NCI-H1048 (cell line): ENCODE measurements around the gene TMEM255B.
"Not testable (repeated sequence)": the region's sequence is repeated elsewhere in the genome, so short reads cannot be mapped to it uniquely, and the experiment has no call there.

Experiments
- DNase-seq: peaks from one replicate; lab custom pipeline; 2025; lab: John Stamatoyannopoulos, UW

Gene TMEM255B

GRCh38 chr13:113749507-113749906 lies 9.5 kb upstream of the TMEM255B start:
- no peak for DNase-seq

DNA sequence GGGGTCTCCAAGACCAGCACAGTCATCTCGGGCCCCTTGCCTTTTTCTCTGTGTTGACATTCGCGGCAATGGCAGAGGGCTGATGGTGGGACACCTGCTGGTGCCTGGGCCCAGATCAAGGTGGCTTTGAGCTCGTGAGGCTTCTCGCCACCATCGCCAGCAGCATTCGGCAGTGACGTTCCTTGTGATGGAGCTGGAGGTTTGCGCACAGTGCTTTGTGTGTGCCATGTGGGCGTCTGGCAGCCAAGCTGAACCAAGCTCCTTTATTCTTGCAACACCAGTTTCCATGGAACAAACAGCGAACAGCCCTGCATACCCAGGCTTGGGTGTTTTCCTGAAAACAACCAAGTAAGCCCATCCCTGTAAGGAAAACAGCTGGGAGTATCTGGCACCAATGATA lies 9.1 kb upstream of the TMEM255B start:
- DNase-seq: no peak

GRCh38 chr13:113750554-113751399 lies 8.2 kb upstream of the TMEM255B start:
- no peak for DNase-seq

DNA sequence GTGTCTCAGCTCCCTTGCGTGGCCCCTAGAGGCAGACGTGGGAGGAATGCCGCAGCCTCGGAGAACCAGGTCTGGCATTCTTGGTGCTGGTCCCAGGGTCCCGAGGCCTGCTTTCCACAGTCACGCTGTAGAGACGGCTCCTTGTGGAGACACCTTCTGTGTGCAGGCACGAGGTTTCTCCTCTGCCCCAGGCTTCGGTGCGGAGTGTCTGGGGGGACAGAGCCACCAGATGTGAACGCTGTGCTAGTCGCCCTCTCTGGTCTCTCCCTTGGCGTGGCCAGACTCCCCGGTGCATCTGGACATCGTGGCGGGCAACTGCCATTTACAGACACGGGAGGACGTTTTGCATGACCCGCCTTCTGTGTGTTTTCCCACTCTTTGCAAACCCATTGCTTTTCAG lies 7.5 kb upstream of the TMEM255B start:
- no peak for DNase-seq

DNA sequence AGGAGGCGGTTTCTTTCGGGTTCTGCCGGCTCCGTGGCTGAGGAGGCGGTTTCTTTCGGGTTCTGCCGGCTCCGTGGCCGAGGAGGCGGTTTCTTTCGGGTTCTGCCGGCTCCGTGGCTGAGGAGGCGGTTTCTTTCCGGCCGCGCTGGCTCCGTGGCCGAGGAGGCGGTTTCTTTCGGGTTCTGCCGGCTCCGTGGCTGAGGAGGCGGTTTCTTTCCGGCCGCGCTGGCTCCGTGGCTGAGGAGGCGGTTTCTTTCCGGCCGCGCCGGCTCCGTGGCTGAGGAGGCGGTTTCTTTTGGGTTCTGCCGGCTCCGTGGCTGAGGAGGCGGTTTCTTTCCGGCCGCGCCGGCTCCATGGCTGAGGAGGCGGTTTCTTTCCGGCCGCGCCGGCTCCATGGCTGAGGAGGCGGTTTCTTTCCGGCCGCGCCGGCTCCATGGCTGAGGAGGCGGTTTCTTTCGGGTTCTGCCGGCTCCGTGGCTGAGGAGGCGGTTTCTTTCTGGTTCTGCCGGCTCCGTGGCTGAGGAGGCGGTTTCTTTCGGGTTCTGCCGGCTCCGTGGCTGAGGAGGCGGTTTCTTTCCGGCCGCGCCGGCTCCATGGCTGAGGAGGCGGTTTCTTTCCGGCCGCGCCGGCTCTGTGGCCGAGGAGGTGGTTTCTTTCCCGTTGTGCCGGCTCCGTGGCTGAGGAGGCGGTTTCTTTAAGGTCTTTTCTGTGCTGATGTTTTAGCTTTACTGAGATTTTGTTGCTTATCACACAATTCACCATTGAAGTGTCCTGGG lies 6.6 kb upstream of the TMEM255B start:
- not testable (repeated sequence) for DNase-seq

DNA sequence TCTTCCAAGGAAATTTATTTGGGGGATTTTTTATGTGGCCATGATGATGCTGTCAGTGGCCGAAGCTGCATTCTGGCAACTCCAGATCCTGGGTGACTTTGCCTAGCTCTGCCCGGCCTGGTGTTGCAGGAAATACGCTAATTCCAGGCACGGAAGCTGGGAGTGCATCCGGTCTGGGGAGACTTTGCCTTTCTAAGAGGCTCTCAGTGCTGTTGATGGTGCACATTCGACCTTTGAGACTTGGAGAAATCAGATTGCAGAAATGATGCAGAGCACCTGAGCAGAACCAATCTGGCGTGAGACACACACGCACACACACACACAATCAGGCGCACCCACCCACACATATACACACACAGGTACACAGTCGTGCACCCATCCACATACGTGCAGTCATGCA lies 5.9 kb upstream of the TMEM255B start:
- DNase-seq: no peak

DNA sequence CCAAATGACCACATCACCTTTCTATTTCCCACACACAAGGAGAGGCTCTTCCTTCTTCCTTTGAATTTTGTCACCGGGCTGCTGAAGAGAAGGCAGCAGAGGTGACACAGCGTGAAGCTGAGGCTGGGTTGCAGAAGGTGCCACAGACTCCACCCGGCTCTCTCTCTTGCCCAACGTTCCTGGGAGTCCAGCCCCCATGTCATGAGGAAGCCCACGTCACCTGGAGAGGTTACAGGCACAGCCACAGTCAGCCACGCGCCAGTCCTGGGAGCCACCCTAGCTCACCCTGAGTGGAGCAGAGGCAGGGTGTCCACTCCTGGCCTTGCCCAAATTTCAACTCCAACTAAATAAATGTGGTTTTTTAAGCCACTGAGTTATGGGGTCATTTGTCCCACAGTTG lies 4.8 kb upstream of the TMEM255B start:
- no peak for DNase-seq

DNA sequence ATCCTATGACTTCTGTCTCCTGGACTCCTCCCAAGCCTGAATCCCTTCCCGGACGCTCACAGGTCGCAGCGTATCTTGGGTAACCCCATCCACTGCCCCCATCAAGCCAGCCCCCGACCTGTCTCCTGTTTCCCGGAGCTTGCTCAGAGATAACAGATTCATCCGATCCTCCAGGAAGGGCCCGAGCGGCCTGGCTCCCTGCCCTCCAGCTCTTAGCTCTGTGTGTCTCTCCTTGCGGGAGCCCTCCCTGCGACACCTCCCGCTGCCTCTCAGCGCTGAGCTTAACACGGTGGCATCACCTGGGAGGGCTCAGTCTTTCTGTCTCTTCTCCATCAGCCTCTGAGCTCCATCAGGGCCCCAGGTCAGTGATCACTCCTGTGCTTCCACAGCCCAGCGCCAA lies 4.3 kb upstream of the TMEM255B start:
- no peak for DNase-seq

- DNase-seq: no peak
Measured at GRCh38 chr13:113756441-113757097, 2.5 kb upstream of the TMEM255B start.

GRCh38 chr13:113759525-113760137 lies 605 bp downstream of the TMEM255B start:
- no peak for DNase-seq

DNA sequence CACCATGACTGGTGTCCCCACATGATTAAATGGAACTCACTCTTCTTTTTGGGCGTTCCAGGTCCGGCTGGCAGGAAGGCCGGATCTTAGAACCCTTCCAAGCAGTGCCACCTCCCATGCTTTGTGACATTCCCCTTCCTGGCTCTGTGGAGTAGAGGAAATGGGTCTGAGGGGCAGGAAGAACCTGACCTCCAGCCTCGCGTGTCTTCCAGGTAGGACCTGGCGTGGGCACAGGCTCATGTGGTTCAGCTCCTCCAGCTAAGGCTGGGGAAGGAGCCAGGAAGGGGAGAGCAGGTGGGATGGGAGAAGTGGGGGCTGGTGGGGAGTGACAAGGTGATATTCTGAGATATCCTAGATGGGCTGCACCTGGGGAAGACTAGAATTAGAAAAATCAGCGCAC lies 2.1 kb downstream of the TMEM255B start:
- DNase-seq: no peak

- DNase-seq: no peak
Measured at GRCh38 chr13:113762075-113762474, 3.0 kb downstream of the TMEM255B start.

- DNase-seq: no peak
Measured at GRCh38 chr13:113762538-113762937, 3.5 kb downstream of the TMEM255B start.

DNA sequence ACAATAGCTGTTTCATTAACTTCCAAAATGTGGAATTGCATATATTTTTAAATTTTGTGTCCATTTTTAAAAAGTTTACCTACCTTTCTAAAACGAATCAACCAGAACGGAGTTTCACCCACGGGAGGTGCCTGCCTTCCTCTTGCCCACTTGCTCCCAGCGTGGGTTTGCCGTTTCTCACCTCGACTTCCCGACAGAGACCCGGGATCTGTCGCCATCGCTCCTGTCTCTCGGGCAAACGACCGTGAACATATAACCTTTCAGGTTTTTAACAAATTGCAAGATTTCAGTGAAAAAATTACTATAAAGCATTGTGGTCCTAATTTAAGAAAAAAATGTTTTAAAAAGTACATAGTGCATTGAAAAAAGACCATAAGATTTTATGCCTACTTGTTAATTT lies 4.2 kb downstream of the TMEM255B start:
- DNase-seq: no peak

- DNase-seq: no peak
Measured at GRCh38 chr13:113763961-113764792, 5.2 kb downstream of the TMEM255B start.

DNA sequence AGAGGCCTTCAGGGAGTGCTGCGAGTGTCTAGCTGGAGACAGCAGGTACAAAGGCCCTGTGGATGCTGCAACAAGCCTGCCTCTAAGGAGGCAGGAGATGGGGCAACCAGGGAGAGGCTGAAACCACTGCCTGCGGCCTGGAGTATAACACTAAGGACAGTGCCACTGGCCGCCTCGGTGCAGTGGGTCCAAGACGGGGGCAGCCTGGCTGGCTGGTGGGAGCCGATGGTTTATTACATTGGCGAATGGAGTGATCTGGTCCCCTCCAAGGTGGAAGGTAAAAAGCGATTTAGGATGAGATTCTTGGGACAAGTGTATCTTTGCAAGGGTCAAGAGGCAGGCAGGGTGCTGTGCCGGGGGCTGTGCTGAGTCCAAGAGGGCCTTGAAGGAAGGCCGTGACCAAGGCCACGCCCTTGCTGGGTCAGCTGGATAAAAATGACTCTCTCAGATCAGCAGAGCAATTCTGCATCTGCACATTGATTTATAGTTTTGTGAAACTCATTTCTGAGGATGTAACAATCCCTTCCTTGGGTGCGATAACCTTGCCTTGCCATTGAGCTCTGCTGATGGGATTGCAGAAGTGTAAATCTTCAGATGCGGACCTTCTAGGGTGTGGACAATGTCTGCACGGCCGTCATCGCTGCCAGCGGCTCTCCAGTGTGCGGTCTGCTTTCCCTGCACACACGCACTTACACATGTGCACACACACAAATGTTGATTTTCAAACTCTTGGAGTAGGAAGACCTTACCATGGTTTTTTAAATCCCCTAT lies 6.0 kb downstream of the TMEM255B start:
- no peak for DNase-seq

GRCh38 chr13:113765564-113765910 lies 6.5 kb downstream of the TMEM255B start:
- DNase-seq: no peak

DNA sequence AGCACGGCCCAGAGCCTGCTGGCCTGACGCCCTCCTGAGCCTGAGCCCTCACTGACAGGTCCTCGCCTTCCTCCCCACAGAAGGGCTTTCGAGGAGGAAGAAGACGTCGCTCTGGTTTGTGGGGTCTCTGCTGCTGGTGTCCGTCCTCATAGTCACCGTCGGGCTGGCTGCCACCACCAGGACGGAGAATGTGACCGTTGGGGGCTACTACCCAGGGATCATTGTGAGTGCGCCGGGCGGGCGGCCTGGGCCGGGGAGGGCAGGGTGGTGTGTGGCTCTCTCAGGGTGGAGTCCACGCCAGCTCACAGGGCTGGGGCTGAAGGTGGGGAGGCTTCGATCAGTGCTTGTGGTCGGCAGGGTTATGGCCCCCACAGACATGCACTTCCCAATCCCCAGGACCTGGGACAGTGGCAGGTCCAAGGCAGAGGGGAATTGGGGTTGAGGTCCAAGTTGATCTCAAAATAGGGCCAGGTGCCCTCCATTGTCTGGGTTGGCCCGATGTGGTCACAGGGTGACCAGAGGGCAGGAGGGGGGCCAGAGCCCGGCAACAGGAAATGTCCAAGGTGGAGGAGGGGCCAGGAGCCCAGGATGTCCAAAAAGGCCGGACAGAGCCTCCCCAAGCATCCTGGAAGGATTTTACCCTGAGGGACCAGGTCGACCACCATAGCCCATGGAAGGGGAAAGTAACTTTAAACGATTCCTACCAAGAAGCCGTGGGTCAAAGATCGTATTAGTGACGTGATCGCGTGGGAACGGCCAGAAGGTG lies 7.2 kb downstream of the TMEM255B start:
- no peak for DNase-seq

GRCh38 chr13:113767366-113767765 lies 8.3 kb downstream of the TMEM255B start:
- no peak for DNase-seq
